ENCODE data around the gene LRRC1.

- TF ChIP-seq, protein P1, sequence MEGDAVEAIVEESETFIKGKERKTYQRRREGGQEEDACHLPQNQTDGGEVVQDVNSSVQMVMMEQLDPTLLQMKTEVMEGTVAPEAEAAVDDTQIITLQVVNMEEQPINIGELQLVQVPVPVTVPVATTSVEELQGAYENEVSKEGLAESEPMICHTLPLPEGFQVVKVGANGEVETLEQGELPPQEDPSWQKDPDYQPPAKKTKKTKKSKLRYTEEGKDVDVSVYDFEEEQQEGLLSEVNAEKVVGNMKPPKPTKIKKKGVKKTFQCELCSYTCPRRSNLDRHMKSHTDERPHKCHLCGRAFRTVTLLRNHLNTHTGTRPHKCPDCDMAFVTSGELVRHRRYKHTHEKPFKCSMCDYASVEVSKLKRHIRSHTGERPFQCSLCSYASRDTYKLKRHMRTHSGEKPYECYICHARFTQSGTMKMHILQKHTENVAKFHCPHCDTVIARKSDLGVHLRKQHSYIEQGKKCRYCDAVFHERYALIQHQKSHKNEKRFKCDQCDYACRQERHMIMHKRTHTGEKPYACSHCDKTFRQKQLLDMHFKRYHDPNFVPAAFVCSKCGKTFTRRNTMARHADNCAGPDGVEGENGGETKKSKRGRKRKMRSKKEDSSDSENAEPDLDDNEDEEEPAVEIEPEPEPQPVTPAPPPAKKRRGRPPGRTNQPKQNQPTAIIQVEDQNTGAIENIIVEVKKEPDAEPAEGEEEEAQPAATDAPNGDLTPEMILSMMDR (optimal IDR thresholded peaks at IDR 0.05 in 1 of 3, IDR thresholded peaks at IDR 0.05 in 1 of 3, conservative IDR thresholded peaks at IDR 0.05 in 1 of 3; ENCODE audit: extremely low read depth in 1 of 3, insufficient read depth in 2 of 3, low read length in 3 of 3), result no peak
- TF ChIP-seq EZH2 (IDR thresholded peaks at IDR 0.05; ENCODE audit: low read length), result no peak
Observed at GRCh38 chr6:53929821-53930120, 135.0 kb downstream of the LRRC1 start.

Data from keratinocyte (primary cell).